ENCODE measurements around the gene EEPD1.

Gene EEPD1

DNA sequence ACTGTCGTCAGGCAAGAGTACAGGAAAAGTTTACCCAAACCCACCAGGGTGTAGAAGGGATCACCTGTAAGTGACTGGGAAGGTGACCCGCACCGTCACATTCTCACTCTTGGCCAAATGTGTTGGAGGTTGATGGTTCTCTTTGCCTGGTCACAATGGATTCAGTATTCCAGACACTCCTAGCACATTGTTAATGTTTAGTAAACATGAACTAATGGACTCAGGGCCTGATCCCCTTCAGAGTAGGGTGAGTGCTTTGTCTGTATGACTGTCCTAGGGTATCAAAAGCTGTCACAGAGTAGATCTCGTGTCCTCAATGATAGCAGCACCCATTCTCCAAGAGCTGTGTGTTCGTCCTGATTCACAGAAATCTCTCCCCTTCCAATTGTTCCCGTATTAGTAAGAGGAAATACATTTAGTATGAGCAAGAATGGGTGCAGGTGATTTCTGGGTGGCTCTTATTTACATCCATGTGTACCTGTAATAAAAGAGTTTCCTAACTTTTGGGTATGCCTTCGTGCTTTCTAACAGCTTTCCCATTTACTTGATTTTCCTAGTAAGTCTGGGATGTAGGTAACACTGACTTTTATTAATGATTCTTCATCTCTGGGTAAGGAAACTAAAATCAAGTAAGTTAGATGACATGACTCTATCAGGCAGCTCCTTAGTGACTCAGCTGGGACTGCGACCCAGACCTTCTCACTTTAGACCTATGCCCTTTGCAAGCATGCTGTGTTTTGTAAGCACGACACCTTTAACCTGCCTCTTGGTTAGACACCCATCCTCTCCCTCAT lies 4.7 kb downstream of the EEPD1 start:
- DNase-seq: no peak

DNA sequence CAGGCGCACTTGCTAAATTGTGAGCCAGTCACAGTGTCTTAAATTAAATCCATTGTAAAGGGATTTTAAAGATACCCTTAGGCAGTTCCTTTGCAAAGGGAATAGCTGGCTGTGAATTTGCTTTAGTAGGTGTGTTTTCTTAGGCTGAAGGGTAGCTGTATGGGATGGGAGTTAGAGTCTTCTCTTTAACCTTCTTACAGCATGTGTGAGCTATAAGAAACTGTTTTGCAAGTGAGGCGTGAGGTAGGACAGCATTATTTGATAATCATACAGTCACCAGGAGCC lies 5.2 kb downstream of the EEPD1 start:
- DNase-seq: no peak

DNA sequence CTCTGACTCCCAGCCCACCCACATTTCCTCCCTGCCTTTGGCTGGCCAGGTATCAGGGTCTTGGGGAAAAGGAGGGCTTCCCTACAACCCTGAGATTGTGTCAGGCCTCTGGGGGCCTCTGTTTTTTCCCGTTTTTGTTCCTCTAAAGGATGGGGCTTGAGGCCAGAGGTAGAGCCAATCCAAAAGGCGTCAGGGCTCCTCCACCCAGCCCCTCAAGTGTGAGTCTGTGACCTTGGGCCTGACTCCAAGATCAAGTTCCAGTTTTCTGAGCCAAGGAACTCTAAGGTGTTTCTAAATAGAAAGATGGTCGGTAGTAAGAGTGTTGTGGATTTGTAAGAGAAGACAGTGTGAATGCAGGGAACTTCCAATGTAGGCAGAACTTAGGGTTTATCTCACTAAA lies 6.6 kb downstream of the EEPD1 start:
- no peak for DNase-seq

DNA sequence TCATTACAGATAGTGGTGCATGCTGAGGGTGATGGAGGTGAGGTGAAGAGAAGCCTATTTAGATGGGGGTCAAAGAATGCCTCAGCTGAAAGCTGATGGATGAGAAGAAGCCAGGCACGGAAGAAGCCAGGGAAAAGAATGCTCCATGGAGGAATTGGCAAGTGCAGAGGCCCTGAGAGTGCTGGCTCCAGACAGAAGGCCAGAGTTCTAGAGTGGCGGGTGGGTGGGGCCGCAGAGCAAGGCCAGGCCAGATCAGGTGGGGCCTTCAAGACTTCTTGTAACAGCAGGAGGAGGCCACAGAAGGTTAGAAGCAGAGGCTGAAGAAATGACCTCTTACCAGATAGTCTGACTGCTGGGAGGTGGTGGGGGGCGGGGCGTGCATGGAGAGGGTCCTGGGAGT lies 7.3 kb downstream of the EEPD1 start:
- no peak for DNase-seq

DNA sequence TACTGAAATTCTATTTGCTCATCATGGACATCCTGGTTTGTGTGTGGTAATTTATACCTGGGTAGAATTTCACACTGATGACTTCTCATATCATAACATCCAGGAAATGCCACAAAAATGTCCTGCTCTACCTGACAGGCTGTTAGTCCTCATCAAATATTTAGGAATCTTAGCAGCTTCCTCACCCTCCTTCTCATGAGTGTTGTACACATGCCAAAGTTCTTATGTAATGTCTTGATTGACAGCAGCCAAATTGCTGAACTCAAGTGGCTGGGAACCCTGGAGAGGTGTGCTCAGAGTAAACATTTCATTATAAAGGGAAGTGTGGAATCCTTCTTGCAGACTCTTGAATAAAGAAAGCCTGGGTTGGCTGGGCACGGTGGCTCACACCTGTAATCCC lies 8.9 kb downstream of the EEPD1 start:
- no peak for DNase-seq

DNA sequence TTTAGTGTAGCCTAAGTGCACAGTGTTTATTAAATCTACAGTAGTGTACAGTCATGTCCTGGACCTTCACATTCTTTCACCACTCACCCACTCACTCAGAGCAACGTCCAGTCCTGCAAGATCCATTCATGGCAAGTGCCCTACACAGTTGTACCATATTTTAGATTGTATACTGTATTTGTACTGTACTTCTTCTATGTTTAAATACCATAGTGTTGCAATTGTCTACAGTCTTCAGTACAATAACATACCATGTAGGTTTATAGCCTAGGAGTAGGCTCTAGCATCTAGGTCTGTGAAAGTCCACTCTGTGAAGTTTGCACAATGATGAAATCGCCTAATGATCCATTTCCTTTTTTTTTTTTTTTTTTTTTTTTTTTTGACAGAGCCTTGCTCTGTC lies 12.0 kb downstream of the EEPD1 start:
- DNase-seq: no peak

DNA sequence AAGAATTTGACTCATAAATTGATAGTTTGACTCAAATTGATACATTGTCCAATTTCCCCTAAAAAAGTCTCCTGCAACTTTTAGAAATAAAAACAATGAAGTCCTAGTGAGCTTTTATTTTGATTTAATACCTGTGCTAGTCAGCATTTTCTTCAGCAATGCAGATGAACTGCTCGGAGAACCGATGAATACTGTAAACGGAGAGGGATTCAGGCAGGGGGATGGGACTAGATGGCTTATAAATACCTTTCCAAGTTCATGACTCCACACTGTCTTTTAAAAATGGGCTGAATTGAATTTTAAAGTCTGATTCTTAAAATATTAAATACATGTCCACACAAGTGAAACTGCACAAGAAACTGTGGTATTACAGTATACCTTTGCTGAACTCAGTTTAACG lies 12.7 kb downstream of the EEPD1 start:
- DNase-seq: no peak

DNA sequence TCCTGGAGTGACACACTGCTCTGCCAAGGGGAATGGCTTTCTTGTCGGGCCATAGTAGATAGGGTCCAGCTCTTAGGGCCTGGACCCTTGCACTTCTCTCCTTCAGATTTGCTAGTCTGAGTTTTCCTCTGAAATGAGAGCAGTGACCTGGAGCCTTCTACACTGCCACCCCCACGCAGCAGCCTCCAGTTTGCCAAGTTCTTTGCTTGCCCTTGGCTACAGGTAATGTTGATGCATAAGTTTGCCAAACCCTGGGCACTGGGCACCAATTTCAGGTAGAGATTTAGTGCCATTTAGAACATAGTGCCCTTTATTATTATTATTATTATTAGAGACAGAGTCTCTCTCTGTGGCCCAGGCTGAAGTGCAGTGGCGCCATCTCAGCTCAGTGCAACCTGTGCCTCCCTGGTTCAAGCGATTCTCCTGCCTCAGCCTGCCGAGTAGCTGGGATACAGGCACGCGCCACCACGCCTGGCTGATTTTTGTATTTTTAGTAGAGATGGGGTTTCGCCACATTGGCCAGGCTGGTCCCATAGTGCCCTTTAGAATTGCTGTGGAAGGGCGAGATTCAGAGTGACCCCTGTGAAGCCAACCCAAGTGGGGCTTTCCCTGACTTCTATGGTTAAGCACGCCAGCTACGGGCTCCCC lies 14.5 kb downstream of the EEPD1 start:
- no peak for DNase-seq

DNA sequence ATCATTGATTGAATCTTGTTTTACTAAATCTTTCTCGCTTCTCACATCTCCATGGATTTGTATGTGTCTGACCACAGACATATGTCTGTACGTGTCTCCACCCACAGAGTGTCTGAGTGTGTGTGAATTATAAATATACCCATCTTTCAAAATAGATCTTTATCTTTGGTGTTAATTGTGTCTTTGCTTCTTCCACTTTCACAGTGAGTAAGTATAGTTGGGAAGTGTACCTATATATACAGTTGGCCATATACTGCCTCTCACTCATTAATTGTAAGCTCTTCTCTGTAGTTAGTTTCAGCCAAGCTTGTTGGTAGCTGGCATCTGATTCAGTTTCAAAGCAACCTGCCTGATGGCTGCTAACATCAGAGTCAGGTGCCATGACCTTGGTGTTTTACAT lies 18.4 kb downstream of the EEPD1 start:
- no peak for DNase-seq

DNA sequence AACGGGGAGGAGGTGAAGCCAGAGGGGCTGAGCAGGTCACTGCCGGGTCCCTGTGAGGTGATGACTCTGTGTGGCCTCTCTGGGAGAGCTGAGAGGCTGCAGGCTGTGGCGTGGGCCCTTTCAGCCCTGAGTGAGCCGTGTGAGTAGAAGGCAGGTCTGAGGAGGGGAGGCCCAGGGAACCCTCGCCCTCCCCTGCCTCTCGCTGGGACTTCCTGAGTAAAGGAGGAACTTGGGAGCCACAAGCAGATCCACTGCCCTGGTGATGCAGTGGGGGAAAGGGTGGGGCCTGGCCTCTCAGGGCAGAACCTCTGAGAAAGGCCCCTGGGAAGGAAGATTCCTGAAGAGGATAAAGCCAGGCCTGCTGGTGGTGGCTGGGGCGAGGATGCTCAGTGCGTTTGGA lies 22.8 kb downstream of the EEPD1 start:
- no peak for DNase-seq

DNA sequence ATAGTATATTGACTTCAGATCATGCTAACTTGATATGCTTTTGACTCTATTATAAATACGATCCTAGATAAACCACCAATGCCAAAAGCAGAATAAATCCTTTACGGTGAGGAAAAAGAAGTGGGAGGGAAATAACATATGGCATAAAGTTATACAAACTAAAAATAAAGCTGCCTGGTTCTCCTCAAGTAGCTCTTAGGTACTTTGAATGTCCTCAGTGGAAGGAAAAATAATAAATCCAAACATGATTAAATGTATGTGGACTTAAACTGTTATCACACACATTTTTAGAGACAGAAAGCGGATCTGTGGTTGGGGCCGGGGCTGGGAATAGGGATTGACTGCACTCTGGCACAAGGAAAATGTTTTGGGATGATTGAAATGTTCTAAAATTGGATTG lies 23.6 kb downstream of the EEPD1 start:
- DNase-seq: no peak

DNA sequence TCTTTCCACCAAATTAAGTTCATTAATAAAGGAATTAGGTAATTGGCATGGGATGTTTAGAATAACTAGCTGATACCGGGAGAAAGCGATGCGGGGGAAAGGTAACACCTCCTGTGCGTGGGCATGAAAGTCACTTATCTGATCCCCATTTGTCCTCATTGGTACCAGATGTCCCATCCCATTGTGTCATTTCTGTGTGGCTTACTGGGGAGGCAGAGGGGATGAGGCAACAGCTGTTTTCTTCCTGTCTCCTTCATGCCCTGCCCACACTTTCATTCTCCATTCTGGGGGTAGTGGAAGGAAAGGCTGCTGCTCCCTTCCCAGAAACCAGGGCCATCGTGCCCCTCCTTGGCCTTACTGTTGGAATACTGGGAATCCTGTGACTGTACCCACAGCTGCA lies 27.1 kb downstream of the EEPD1 start:
- DNase-seq: no peak

DNA sequence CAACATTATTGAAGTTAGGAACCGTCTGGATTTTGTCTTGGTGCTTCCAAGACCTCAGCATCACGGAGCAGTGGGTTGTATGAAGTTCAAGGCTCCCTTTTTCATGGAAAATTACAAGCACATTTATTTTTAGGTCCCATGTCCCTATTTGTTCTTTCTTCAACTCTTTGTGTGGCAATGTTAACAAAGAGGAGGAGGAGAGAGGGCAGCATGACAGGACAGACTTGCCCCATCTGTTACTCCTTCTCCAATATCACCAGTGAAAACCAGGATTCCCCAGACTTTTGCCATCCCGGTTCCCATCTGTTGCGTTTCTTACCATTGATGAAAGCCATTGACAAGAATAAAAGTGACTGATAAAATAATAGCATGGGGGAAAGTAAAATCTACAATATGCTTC lies 28.6 kb downstream of the EEPD1 start:
- no peak for DNase-seq

DNA sequence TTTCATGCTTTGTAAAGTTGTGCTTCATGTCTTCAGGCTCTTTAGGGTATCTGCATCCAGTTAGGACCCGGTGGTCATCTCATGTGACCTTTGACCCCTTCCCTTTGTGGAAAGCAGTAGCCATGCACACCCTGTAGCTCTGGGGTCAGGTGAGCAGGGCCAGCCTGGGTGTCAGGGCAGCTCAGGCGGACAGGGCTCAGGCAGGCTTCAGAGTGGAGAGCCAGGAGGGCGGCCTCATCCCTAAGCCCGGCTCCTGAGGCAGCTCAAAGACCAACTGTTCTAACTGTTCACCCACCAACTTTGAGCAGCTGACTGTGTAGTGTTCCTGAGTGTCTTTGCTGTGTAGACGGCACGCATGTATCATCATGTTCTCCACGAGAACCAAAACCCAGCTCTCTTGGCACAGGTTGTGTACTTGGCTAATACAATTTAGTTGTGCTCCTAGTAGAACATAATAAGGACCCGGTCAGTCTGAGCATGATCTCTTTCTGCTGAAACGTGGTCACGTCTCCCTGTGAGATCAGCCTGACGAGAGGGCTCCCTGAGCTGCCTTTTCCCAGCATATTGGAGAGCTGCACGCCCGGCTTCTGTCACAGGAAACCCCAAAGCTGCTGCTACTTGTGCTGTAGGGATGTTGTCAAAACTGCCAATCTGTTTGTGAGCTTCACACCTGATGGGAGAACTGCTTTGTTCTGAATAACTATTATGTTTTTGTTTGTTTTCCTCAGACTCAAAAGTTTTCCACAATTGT lies 30.0 kb downstream of the EEPD1 start:
- no peak for DNase-seq

DNA sequence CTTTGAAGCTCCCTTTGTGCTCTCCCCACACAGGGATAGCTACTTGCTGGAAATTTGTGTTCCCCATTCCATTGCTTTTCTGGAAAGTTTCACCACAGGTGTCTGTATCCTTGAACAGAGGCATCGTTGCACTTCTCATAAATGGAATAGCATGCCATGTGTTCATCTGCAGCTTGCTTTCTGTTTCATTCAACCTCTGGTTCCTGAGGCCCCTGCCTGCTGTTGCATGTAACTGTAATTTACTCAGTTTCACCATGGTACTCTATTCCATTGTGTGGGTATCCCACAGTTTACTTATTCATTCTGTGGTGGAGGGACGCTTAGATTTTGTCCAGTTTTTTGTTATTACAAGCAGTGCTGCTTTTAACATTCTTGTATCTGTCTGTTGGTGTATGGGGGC lies 32.0 kb downstream of the EEPD1 start:
- DNase-seq: no peak

DNA sequence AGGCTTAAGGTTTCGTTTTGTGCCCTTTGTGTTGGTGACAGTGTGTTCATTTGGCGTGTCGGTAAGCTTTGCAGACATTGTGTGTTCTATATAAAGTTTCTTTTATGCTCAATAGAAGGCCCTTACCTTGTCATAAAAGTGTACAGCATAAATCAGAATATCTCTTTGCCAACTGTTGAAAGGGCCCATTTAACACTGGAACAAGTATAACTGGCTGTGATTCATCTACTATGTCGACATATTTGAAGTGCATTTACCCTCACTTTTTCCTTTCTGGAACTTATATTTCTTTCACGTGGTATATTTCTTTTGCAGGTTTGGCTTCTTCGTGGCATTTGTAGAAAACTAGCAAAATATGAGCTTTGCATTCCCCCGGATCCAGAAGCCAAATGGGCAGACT lies 32.7 kb downstream of the EEPD1 start:
- no peak for DNase-seq

DNA sequence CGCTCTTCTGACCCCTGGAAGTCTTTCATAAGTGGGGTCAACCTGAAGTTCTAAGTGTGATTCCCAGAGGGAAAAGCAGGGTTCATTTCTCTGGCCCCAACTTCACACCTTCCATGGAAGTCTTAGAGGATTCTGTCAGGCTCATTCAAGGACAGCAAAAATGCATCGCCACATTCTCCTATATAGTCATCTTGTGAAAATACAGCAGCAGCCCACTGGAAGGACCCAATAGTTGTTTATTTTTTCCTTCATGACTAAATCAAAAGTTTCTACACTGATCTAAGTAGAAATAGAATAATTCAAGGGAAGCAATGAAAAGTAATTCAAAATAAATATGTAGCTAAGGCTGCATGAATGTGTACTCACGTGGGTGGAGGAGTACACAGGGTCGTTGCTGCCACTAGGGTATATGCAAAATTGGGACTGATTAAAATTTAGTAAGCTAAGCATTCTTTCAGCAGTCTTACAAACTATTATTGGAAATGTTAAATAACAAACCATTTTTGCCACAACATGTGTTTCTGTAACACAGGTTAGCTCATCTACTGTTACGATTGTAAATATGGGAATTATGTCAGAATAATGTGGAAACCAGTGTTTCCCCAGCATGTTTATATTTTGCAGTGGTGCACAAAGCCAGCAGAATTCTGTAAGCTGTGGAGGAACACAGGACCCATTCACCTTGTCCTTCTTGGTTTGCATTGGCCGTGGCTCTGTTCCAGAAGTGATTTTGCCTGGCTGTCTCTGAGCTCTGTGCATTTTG lies 33.5 kb downstream of the EEPD1 start:
- DNase-seq: no peak

DNA sequence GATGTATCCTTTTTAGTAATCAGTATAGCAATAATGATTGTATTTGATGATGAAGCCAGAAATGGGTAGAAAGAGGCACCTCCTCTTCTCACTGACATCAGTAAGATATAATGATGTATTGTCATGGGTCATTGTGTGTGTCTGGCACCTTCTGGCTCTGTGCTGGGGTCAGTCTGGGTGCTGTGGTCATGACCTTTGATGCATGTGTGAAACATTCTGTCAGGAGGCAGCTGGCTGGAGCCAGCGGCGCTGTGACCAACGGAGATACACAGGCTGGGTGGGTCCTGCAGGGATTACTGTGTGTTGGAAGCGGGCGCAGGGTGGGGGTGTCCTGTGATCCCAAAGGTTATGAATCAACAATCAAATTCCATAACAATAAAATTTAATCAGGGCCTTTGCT lies 35.2 kb downstream of the EEPD1 start:
- DNase-seq: no peak

DNA sequence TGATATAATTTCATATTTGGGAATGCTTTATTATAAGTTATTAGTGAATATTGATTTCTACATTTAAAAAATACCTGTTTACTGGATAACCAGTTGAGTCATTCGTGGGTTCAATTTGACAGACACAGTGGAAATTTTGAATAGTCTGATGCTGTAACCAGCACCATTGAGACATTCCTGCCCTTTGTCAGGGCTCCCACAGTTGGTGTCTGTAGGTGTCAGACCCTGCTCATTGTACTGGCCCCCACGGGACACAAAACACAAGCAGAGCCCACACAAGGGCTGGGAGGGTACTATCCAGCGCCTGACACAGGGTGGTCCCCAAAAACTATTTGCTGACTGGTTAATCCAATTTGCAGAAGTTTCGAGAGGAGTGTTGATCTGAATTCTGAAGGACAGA lies 35.9 kb downstream of the EEPD1 start:
- no peak for DNase-seq

DNA sequence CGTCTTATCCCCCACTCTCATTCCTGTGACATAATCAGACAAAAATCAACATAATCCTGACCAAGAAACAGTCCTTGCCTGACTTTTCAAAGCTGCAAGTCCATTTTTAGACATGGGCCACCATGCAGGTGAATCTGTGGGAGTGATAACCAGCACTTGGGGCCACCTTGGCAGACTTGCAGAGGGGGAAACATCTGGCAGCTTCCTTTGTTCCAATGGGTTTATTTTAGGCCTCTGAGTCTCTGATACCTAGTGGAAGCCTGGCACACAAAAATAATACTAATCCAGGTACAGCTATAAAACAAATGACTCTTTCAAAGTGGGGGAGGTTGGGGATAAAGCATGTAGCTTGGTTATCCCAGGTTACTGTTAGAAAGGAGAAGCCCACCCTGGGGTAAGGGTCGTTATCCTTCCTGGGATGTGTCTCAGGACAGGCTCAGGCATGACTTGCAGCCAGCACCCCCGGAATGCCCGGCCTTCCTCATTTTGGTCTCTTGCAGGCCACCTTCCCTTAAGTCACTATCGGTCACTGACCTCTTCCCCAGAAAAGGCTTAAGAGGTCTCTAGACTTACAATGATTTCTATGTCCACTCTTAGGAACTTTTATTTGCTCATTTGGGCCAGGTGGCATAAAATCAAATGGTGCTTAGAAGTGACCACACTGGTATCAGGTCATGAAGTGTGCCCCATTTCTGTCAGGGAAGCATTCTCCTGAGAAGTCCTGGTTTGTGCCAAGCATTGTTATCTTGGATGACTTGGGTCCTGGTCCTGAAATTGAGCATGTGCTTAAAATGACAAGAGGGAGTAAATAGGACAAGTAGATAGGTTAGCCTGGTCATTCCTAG lies 37.6 kb downstream of the EEPD1 start:
- DNase-seq: no peak

DNA sequence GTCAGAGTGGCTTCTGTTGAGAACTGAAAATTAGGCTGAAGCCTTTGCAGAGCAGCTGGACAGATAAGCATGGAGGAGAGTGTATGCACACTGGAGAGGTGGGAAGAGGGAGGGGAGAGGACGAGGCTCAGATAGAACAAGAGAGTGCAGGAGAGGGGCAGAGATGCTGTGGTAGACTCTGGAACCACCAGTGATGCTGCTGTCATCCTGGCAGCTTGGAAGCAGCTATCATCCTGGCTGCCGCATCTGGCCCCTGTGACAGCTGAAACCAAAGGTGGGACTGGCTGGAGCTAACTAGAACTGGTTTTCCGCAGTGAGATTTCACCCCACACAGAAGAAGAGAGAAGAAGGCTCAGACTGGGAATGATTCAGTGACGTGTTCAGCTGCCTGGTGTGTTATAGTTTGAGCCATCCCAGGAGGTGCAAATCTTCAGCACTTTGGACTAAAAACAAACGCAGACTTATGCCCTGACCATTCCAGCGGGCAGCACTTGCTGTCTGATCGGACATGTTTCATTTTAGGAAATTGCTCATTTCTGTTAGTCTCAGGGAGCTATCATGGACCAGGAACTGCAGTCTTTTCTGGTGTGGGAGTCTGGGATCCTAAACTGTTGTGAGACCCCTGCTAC lies 38.4 kb downstream of the EEPD1 start:
- no peak for DNase-seq
